ENCODE measurements around the gene VWA1. TPM values are rescaled to one million over a fixed set of nuclear protein-coding genes. Genes with fewer than 3 reads are reported as not detected.
"Not testable (repeated sequence)": the region's sequence is repeated elsewhere in the genome, so short reads cannot be mapped to it uniquely, and the experiment has no call there.

Gene VWA1
- total RNA-seq, 1 donor from 2014 or later, result 59.1 TPM

GRCh38 chr1:1406821-1407635 is 28.5 kb upstream of the VWA1 start, which contains the start of gene MRPL20:
TSS of gene MRPL20 (minus strand) at chr1:1407293. CDS start at chr1:1407217, 76 bp downstream.
- peak; percentile 78 to 86 for DNase-seq (ENCODE audit: low spot score in 2 of 2, unreplicated experiment in 2 of 2)
- H3K27ac Mint-ChIP-seq, result peak within 1 kb of the TSS; percentile 94
- no peaks in the 10 kb centered on the region for H3K27me3 Mint-ChIP-seq (ENCODE audit: low read depth)
- H3K9me3 Mint-ChIP-seq, result no peaks in the 10 kb centered on the region
- H3K4me3 Mint-ChIP-seq, result peak within 1 kb of the TSS; percentile 92
- H3K4me1 Mint-ChIP-seq, result peaks cover 28% of the 10 kb centered on the region
- TF ChIP-seq, protein P1, sequence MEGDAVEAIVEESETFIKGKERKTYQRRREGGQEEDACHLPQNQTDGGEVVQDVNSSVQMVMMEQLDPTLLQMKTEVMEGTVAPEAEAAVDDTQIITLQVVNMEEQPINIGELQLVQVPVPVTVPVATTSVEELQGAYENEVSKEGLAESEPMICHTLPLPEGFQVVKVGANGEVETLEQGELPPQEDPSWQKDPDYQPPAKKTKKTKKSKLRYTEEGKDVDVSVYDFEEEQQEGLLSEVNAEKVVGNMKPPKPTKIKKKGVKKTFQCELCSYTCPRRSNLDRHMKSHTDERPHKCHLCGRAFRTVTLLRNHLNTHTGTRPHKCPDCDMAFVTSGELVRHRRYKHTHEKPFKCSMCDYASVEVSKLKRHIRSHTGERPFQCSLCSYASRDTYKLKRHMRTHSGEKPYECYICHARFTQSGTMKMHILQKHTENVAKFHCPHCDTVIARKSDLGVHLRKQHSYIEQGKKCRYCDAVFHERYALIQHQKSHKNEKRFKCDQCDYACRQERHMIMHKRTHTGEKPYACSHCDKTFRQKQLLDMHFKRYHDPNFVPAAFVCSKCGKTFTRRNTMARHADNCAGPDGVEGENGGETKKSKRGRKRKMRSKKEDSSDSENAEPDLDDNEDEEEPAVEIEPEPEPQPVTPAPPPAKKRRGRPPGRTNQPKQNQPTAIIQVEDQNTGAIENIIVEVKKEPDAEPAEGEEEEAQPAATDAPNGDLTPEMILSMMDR (IDR thresholded peaks at IDR 0.05; ENCODE audit: unreplicated experiment), result no peak
- peaks cover 21% of the 10 kb centered on the region for H3K36me3 Mint-ChIP-seq

DNA sequence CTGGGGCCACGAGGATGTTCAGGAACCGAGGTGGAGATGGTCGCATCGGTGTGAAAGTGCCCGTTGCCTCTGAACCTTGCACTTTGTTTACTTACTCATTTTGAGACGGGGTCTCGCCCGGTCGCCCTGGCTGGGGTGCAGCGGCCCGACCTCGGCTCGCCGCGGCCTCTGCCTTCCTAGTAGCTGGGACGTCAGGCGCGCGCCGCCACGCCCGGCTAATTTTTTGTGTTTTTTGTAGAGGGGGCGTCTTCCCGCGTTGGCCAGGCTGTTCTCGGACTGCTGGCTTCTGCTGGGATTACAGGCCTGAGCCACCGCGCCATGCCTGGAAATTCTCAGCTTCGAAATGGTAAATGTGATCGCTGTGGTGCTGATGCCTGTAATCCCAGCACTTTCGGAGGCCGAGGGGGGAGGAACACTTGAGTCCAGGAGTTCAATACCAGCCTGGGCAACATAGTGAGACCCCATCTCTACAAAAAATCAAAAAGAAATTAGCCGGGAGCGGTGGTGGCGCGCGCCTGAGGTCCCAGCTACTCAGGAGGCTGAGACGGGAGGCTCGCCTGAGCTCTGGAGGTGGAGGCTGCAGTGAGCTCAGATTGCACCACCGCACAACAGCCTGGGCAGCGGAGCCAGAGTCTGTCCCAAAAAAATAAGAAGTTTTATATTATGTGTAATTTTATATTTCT is 27.7 kb upstream of the VWA1 start:
- TF ChIP-seq, protein P1 (IDR thresholded peaks at IDR 0.05; ENCODE audit: unreplicated experiment), result peak; percentile 25
- Mint-ChIP-seq H3K9me3 (peaks cover 4% of the 10 kb centered on the region), H3K4me3 (peak overlapping the region; percentile 92), H3K4me1 (peaks cover 28% of the 10 kb centered on the region), H3K27ac (peak overlapping the region; percentile 85), H3K27me3 (ENCODE audit: low read depth) (no peaks in the 10 kb centered on the region), H3K36me3 (peaks cover 19% of the 10 kb centered on the region)
- no peak for DNase-seq (ENCODE audit: low spot score in 2 of 2, unreplicated experiment in 2 of 2)

DNA sequence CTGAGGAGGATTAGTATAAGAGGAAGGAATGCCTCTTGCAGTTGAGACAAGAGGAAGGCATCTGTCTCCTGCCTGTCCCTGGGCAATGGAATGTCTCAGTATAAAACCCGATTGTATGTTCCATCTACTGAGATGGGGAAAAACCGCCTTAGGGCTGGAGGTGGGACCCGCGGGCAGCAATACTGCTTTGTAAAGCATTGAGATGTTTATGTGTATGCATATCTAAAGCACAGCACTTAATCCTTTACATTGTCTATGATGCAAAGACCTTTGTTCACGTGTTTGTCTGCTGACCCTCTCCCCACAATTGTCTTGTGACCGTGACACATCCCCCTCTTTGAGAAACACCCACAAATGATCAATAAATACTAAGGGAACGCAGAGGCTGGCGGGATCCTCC is 25.3 kb upstream of the VWA1 start:
- Mint-ChIP-seq H3K4me1 (peaks cover 28% of the 10 kb centered on the region), H3K27ac (peak overlapping the region; percentile 82)
- not testable (repeated sequence) for H3K36me3 Mint-ChIP-seq; H3K9me3 Mint-ChIP-seq; H3K4me3 Mint-ChIP-seq; H3K27me3 Mint-ChIP-seq (ENCODE audit: low read depth); DNase-seq (ENCODE audit: low spot score in 2 of 2, unreplicated experiment in 2 of 2)

GRCh38 chr1:1411626-1412025 is 23.9 kb upstream of the VWA1 start:
- TF ChIP-seq, protein P1 (IDR thresholded peaks at IDR 0.05; ENCODE audit: unreplicated experiment), result no peak

DNA sequence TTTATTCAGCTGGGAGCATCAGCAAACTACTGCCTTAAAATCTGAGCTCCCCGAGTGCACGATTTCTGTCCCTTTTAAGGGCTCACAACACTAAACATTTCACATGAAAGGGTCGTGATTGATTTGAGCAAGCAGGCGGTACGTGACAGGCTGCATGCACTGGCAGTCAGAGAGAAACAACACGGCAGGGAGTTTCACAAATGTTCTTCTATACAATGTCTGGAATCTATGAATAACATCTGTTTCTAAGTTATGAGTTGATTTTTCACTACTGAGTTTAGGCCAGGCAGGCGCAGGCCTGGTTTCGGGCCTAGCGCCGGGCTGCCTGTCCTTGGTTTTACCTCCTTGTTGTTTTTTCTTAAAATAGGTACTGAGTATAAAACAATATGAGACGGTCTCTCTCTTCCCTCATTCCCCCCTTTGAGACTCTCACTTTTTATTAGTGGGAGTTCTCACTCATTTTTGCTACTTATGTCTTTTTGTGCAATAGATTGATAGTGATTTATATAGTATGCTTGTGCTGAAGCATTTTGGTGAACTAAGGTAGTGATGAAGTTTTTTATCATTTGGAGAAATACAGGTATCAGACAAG is 23.1 kb upstream of the VWA1 start:
- not testable (repeated sequence) for H3K27ac Mint-ChIP-seq

More at GRCh38 chr1:1411626-1412025, 23.9 kb upstream of the VWA1 start:
- H3K36me3 Mint-ChIP-seq, result peaks cover 4% of the 10 kb centered on the region
- peaks cover 19% of the 10 kb centered on the region for H3K4me1 Mint-ChIP-seq
- peaks cover 8% of the 10 kb centered on the region for H3K9me3 Mint-ChIP-seq
- H3K27ac Mint-ChIP-seq, result no peak overlapping the region
- no peaks in the 10 kb centered on the region for H3K27me3 Mint-ChIP-seq (ENCODE audit: low read depth)
- H3K4me3 Mint-ChIP-seq, result no peak overlapping the region
- no peak for DNase-seq (ENCODE audit: low spot score in 2 of 2, unreplicated experiment in 2 of 2)

GRCh38 chr1:1415751-1416150 is 19.7 kb upstream of the VWA1 start:
- Mint-ChIP-seq H3K27ac (no peak overlapping the region), H3K36me3 (peaks cover 3% of the 10 kb centered on the region), H3K27me3 (ENCODE audit: low read depth) (no peaks in the 10 kb centered on the region), H3K9me3 (peaks cover 8% of the 10 kb centered on the region), H3K4me3 (no peak overlapping the region), H3K4me1 (peaks cover 14% of the 10 kb centered on the region)
- no peak for DNase-seq (ENCODE audit: low spot score in 2 of 2, unreplicated experiment in 2 of 2)
- TF ChIP-seq, protein P1 (IDR thresholded peaks at IDR 0.05; ENCODE audit: unreplicated experiment), result no peak

More for the DNA sequence above, 23.1 kb upstream of the VWA1 start:
- peaks cover 22% of the 10 kb centered on the region for H3K4me1 Mint-ChIP-seq
- DNase-seq (ENCODE audit: low spot score in 2 of 2, unreplicated experiment in 2 of 2); H3K9me3 Mint-ChIP-seq; H3K36me3 Mint-ChIP-seq; H3K27me3 Mint-ChIP-seq (ENCODE audit: low read depth); H3K4me3 Mint-ChIP-seq: not testable (repeated sequence)

DNA sequence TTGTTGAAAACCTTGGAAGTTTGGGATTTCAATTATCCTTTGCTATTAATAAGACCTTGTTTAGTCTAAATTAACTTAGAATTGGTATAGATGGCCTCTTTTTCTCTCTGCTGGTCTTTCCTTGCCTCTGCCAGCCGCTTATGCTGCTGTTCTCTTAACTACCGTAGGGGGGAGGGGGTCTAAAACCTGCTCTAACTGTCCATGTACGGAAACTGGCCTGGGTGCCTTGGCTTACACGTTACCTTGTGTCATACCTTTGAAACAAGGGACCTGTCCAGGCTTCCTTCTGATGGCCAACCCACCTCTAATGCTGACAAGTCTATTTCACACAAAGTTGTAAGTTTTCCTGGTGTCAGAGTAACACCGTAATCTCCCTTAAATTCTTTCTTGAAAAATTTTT is 18.1 kb upstream of the VWA1 start:
- peak overlapping the region; percentile 70 for H3K27ac Mint-ChIP-seq

GRCh38 chr1:1417825-1418463 is 17.5 kb upstream of the VWA1 start:
- H3K9me3 Mint-ChIP-seq, result not testable (repeated sequence)
- H3K27ac Mint-ChIP-seq, result peak overlapping the region; percentile 70

More for the DNA sequence above, 18.1 kb upstream of the VWA1 start:
- not testable (repeated sequence) for DNase-seq (ENCODE audit: low spot score in 2 of 2, unreplicated experiment in 2 of 2); H3K4me3 Mint-ChIP-seq; H3K9me3 Mint-ChIP-seq; H3K27me3 Mint-ChIP-seq (ENCODE audit: low read depth); H3K36me3 Mint-ChIP-seq
- H3K4me1 Mint-ChIP-seq, result peaks cover 21% of the 10 kb centered on the region

More at GRCh38 chr1:1417825-1418463, 17.5 kb upstream of the VWA1 start:
- H3K4me1 Mint-ChIP-seq, result peaks cover 27% of the 10 kb centered on the region
- not testable (repeated sequence) for DNase-seq (ENCODE audit: low spot score in 2 of 2, unreplicated experiment in 2 of 2); H3K36me3 Mint-ChIP-seq; H3K27me3 Mint-ChIP-seq (ENCODE audit: low read depth); H3K4me3 Mint-ChIP-seq
